ENCODE measurements around the gene PTPRS. TPM values are rescaled to one million over a fixed set of nuclear protein-coding genes. Genes with fewer than 3 reads are reported as not detected.

The PTPRS gene
- total and polyA plus RNA-seq, 2 of the 13 experiments (the other 11 are each of a cell fraction or from before 2014, with no cell fraction given), result 32.7 to 43.9 TPM

DNA sequence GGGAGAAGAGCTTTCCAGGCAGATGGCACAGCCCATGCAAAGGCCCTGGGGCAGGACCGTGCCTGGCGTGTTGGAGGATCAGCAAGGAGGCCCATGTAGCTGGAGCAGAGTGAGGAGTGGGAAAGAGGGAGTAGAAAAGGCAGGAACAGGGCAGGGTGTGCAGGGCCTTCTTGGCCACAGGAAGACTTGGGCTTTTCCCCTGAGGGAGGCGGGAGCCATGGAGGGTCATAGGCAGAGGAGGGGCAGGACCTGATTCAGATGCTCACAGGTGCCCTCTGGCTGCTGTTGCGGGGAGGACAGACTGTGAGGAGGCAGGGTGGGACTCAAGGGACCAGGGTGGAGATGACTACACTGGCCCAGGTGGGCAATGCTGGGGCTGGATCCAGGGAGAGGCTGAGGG, 13.8 kb upstream of the PTPRS start (continued):
- no peak for TF ChIP-seq ZSCAN22 (CRISPR knock-in tag; IDR thresholded peaks at IDR 0.05)
- TF ChIP-seq STAG1 (CRISPR knock-in tag; IDR thresholded peaks at IDR 0.05), result peak; percentile 40

DNA sequence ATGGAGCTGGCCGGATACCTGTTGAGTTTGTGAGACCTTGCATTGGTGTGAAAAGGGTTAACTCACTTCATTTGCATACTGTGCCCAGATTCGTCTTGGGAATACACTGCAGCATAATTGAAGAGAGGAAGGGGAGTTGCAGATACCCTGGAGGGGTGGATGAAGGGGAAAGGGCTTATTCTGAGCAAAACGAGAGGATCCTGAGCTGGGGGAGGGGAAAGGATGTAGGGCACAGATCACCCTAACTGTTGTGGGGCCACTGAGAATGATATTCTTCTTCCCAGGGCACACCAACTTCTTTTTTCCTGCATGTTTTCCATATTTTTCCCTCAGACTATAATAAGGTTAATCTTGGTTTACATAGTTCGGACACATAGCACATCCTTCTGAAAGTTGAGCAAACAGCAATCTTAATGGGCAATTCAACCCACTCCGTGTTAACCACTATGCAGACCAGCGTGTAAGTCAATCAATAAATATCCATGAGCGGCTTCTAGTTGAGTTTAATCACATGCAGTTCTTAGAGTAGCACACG, 11.7 kb upstream of the PTPRS start:
- POLR2A ChIA-PET, result no interaction called here
- WGBS (ENCODE audit: low lambda C conversion rate), result 19% methylated on average over 8 of the region's 8 CpGs
- no peak for FAIRE-seq
- H3K79me2 ChIP-seq (ENCODE audit: insufficient read depth, low read length), result no peaks in the 10 kb centered on the region
- H3K4me3 ChIP-seq (replicated peaks in 1 of 3; ENCODE audit: insufficient read depth in 1 of 3, low read depth in 2 of 3, low read length in 3 of 3), result no peak overlapping the region
- H3K27me3 ChIP-seq (ENCODE audit: control insufficient read depth in 1 of 2, insufficient read depth in 2 of 2, low read length in 2 of 2), result peaks cover 1 to 3% of the 10 kb centered on the region in 2 experiments; a peak in 2 of 5 replicates
- H3K4me2 ChIP-seq (ENCODE audit: low read depth, low read length), result no peak overlapping the region
- no peaks in the 10 kb centered on the region for H3K36me3 ChIP-seq (replicated peaks in 1 of 2; ENCODE audit: control insufficient read depth in 1 of 2, insufficient read depth in 2 of 2, low read length in 2 of 2)
- in situ Hi-C loops (cut with HindIII; ENCODE audit: extremely low pct_ligation_motif_present, low pct_unique_long_range_greater_than_20kb), result no loop called here
- H3K9me3 ChIP-seq (ENCODE audit: low read length), result peaks cover 3% of the 10 kb centered on the region; the same call in 1 of the 2 replicates
- H3K9ac ChIP-seq (ENCODE audit: insufficient read depth, low read depth, low read length), result no peak overlapping the region
- peaks cover 13% of the 10 kb centered on the region for H3K4me1 ChIP-seq (ENCODE audit: insufficient read depth, low read length)
- intact Hi-C loops (cut with micrococcal nuclease; ENCODE audit: unreplicated experiment), result loop anchor here (10.0 kb wide), 1 partner anchor 133 kb away; no protein-coding TSS in a partner anchor
- no peak overlapping the region for H2AFZ ChIP-seq (ENCODE audit: low read length)
- no TSS peak for BruUV-seq (replicated peaks)
- ATAC-seq, result no peak
- H3K27ac ChIP-seq (ENCODE audit: extremely low read length, insufficient read depth, low read length), result no peak overlapping the region
- CTCF ChIA-PET (ENCODE audit: low intra/inter-chr PET ratio, low total read pairs), result no interaction called here
- no peaks in the 10 kb centered on the region for H4K20me1 ChIP-seq (ENCODE audit: insufficient read depth, low read length)
- DNase-seq (ENCODE audit: low spot score), result no peak
- no peak for TF ChIP-seq MAFK (conservative IDR thresholded peaks at IDR 0.05 in 1 of 2, IDR thresholded peaks at IDR 0.05 in 1 of 2; ENCODE audit: low read length in 2 of 2)
- TF ChIP-seq TCF12 (IDR thresholded peaks at IDR 0.05), result no peak
- TF ChIP-seq TCF12 (CRISPR knock-in tag; IDR thresholded peaks at IDR 0.05), result no peak
- TF ChIP-seq ZNF263 (CRISPR knock-in tag; IDR thresholded peaks at IDR 0.05), result no peak
- TF ChIP-seq SMAD9 (CRISPR knock-in tag; IDR thresholded peaks at IDR 0.05), result no peak
- TF ChIP-seq ZNF234 (CRISPR knock-in tag; conservative IDR thresholded peaks at IDR 0.05), result no peak
- TF ChIP-seq, protein P1, sequence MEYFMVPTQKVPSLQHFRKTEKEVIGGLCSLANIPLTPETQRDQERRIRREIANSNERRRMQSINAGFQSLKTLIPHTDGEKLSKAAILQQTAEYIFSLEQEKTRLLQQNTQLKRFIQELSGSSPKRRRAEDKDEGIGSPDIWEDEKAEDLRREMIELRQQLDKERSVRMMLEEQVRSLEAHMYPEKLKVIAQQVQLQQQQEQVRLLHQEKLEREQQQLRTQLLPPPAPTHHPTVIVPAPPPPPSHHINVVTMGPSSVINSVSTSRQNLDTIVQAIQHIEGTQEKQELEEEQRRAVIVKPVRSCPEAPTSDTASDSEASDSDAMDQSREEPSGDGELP (IDR thresholded peaks at IDR 0.05; ENCODE audit: borderline replicate concordance, low read depth), result no peak
- no peak for TF ChIP-seq MAFG (CRISPR knock-in tag; IDR thresholded peaks at IDR 0.05)
- TF ChIP-seq, protein P2, sequence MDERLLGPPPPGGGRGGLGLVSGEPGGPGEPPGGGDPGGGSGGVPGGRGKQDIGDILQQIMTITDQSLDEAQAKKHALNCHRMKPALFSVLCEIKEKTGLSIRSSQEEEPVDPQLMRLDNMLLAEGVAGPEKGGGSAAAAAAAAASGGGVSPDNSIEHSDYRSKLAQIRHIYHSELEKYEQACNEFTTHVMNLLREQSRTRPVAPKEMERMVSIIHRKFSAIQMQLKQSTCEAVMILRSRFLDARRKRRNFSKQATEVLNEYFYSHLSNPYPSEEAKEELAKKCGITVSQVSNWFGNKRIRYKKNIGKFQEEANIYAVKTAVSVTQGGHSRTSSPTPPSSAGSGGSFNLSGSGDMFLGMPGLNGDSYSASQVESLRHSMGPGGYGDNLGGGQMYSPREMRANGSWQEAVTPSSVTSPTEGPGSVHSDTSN (CRISPR knock-in tag; IDR thresholded peaks at IDR 0.05), result no peak
- TF ChIP-seq ZFP36L2 (CRISPR knock-in tag; IDR thresholded peaks at IDR 0.05), result no peak
- TF ChIP-seq ZNF431 (CRISPR knock-in tag; IDR thresholded peaks at IDR 0.05; ENCODE audit: borderline replicate concordance, low read depth), result no peak
- no peak for TF ChIP-seq ZNF749 (CRISPR knock-in tag; IDR thresholded peaks at IDR 0.05; ENCODE audit: borderline replicate concordance)
- TF ChIP-seq, protein P3, sequence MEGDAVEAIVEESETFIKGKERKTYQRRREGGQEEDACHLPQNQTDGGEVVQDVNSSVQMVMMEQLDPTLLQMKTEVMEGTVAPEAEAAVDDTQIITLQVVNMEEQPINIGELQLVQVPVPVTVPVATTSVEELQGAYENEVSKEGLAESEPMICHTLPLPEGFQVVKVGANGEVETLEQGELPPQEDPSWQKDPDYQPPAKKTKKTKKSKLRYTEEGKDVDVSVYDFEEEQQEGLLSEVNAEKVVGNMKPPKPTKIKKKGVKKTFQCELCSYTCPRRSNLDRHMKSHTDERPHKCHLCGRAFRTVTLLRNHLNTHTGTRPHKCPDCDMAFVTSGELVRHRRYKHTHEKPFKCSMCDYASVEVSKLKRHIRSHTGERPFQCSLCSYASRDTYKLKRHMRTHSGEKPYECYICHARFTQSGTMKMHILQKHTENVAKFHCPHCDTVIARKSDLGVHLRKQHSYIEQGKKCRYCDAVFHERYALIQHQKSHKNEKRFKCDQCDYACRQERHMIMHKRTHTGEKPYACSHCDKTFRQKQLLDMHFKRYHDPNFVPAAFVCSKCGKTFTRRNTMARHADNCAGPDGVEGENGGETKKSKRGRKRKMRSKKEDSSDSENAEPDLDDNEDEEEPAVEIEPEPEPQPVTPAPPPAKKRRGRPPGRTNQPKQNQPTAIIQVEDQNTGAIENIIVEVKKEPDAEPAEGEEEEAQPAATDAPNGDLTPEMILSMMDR (CRISPR knock-in tag; IDR thresholded peaks at IDR 0.05), result no peak
- no peak for TF ChIP-seq KLF16 (CRISPR knock-in tag; IDR thresholded peaks at IDR 0.05)
- no peak for TF ChIP-seq MAFF (IDR thresholded peaks at IDR 0.05; ENCODE audit: low read depth, low read length)
- TF ChIP-seq, protein P4, sequence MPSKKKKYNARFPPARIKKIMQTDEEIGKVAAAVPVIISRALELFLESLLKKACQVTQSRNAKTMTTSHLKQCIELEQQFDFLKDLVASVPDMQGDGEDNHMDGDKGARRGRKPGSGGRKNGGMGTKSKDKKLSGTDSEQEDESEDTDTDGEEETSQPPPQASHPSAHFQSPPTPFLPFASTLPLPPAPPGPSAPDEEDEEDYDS (CRISPR knock-in tag; IDR thresholded peaks at IDR 0.05), result peak; percentile 65
- TF ChIP-seq RBM39 (IDR thresholded peaks at IDR 0.05; ENCODE audit: low read depth, low read length, poor library complexity, severe bottlenecking), result no peak
- TF ChIP-seq NPAS2 (CRISPR knock-in tag; IDR thresholded peaks at IDR 0.05; ENCODE audit: borderline replicate concordance), result no peak
- no peak for TF ChIP-seq ZMYM4 (CRISPR knock-in tag; IDR thresholded peaks at IDR 0.05)

Measured in HepG2 (cell line).